ENCODE data around the gene ZFR2.

ZFR2 gene

DNA sequence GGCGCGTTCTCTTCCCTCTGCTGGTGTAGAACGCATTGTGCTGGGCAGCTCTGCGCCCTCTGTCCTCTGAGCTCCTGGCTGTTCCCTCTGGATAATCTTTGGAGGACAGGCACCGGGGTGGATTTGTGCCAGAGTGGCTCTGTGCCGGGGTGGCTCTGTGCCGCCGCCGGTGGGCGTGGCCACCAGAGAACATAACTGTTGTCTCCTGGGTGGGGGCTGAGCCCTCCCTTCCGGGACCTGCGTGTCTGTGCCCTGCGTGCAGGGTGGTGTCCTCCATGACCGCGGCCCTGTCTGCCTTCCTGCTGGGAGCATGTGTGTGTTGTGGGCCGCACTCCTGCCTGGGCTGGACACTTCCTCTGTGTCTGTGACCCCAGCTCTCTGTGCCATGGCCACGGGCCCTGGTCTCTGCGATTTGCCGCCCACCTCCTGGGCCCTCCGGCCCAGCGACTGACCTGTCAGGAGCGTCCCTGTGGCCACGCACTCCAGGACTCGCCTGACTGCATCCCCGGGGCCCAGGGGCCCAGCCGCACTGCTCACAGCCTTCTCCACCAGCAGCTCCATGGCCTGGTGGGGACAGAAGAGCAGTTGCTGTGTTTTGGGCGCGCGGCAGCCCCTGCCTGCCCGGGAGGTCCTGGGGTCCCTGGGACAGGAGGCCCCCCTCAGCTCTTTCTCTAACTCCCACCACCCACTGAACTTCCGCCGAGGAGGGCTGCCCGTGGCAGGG is 60.3 kb downstream of the ZFR2 start:
- Histone ChIP-seq H3K4me3 (ENCODE audit: low read length) (no peak overlapping the region), H3K9me3 (replicated peaks; ENCODE audit: low read length) (no peaks in the 10 kb centered on the region), H3K4me1 (ENCODE audit: control insufficient read depth, insufficient read depth, low read length) (no peaks in the 10 kb centered on the region), H3K36me3 (ENCODE audit: insufficient read depth, low read length) (no peaks in the 10 kb centered on the region), H3K4me2 (ENCODE audit: low read length) (no peak overlapping the region), H3K27me3 (ENCODE audit: control insufficient read depth, insufficient read depth, low read length) (peaks cover 12% of the 10 kb centered on the region), H3K9ac (ENCODE audit: low read depth, low read length) (no peak overlapping the region)

- Histone ChIP-seq H3K4me3 (ENCODE audit: low read length) (no peak overlapping the region), H3K36me3 (ENCODE audit: insufficient read depth, low read length) (no peaks in the 10 kb centered on the region), H3K4me2 (ENCODE audit: low read length) (no peak overlapping the region), H3K4me1 (ENCODE audit: control insufficient read depth, insufficient read depth, low read length) (no peaks in the 10 kb centered on the region), H3K9me3 (replicated peaks; ENCODE audit: low read length) (no peaks in the 10 kb centered on the region), H3K27me3 (ENCODE audit: control insufficient read depth, insufficient read depth, low read length) (peaks cover 14% of the 10 kb centered on the region), H3K9ac (ENCODE audit: low read depth, low read length) (no peak overlapping the region)
These were observed 61.1 kb downstream of the ZFR2 start for GRCh38 chr19:3807574-3808354.

GRCh38 chr19:3807131-3807480 is 61.7 kb downstream of the ZFR2 start:
- Histone ChIP-seq H3K4me2 (ENCODE audit: low read length) (no peak overlapping the region), H3K4me1 (ENCODE audit: control insufficient read depth, insufficient read depth, low read length) (no peaks in the 10 kb centered on the region), H3K27me3 (ENCODE audit: control insufficient read depth, insufficient read depth, low read length) (peaks cover 20% of the 10 kb centered on the region), H3K36me3 (ENCODE audit: insufficient read depth, low read length) (no peaks in the 10 kb centered on the region), H3K9ac (ENCODE audit: low read depth, low read length) (no peak overlapping the region), H3K9me3 (replicated peaks; ENCODE audit: low read length) (no peaks in the 10 kb centered on the region), H3K4me3 (ENCODE audit: low read length) (no peak overlapping the region)

DNA sequence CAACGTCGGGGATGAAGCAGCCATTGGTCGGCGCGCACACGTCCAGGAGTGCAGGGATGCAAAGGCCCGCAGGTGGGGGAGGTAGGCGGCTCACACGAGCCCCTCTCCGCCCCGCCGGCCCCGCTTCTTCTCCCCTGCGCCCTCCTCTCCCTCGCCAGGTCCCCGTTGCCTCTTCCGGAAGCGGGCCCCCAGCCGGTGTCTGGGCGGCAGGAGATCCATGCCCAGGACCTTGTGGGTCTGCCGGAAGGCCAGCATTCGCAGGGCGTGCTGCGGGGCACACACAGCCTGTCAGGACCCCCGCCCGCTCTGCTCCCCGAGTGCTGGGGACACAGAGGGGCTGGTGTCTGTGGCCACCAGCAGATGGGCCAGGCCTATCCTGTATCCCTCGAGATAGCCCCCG is 63.0 kb downstream of the ZFR2 start:
- Histone ChIP-seq H3K9ac (ENCODE audit: low read depth, low read length) (no peak overlapping the region), H3K4me1 (ENCODE audit: control insufficient read depth, insufficient read depth, low read length) (peaks cover 7% of the 10 kb centered on the region), H3K27me3 (ENCODE audit: control insufficient read depth, insufficient read depth, low read length) (peaks cover 32% of the 10 kb centered on the region), H3K4me3 (ENCODE audit: low read length) (no peak overlapping the region), H3K9me3 (replicated peaks; ENCODE audit: low read length) (no peaks in the 10 kb centered on the region), H3K36me3 (ENCODE audit: insufficient read depth, low read length) (no peaks in the 10 kb centered on the region), H3K4me2 (ENCODE audit: low read length) (no peak overlapping the region)

- Histone ChIP-seq H3K9ac (ENCODE audit: low read depth, low read length) (no peak overlapping the region), H3K4me2 (ENCODE audit: low read length) (no peak overlapping the region), H3K4me1 (ENCODE audit: control insufficient read depth, insufficient read depth, low read length) (peaks cover 7% of the 10 kb centered on the region), H3K36me3 (ENCODE audit: insufficient read depth, low read length) (no peaks in the 10 kb centered on the region), H3K27me3 (ENCODE audit: control insufficient read depth, insufficient read depth, low read length) (peaks cover 36% of the 10 kb centered on the region), H3K4me3 (ENCODE audit: low read length) (no peak overlapping the region), H3K9me3 (replicated peaks; ENCODE audit: low read length) (no peaks in the 10 kb centered on the region)
These were observed 64.4 kb downstream of the ZFR2 start for GRCh38 chr19:3804429-3804828.

GRCh38 chr19:3803986-3804385 is 64.9 kb downstream of the ZFR2 start:
- Histone ChIP-seq H3K9me3 (replicated peaks; ENCODE audit: low read length) (no peaks in the 10 kb centered on the region), H3K4me3 (ENCODE audit: low read length) (no peak overlapping the region), H3K27me3 (ENCODE audit: control insufficient read depth, insufficient read depth, low read length) (peaks cover 40% of the 10 kb centered on the region), H3K4me2 (ENCODE audit: low read length) (no peak overlapping the region), H3K36me3 (ENCODE audit: insufficient read depth, low read length) (no peaks in the 10 kb centered on the region), H3K9ac (ENCODE audit: low read depth, low read length) (no peak overlapping the region), H3K4me1 (ENCODE audit: control insufficient read depth, insufficient read depth, low read length) (peaks cover 7% of the 10 kb centered on the region)

DNA sequence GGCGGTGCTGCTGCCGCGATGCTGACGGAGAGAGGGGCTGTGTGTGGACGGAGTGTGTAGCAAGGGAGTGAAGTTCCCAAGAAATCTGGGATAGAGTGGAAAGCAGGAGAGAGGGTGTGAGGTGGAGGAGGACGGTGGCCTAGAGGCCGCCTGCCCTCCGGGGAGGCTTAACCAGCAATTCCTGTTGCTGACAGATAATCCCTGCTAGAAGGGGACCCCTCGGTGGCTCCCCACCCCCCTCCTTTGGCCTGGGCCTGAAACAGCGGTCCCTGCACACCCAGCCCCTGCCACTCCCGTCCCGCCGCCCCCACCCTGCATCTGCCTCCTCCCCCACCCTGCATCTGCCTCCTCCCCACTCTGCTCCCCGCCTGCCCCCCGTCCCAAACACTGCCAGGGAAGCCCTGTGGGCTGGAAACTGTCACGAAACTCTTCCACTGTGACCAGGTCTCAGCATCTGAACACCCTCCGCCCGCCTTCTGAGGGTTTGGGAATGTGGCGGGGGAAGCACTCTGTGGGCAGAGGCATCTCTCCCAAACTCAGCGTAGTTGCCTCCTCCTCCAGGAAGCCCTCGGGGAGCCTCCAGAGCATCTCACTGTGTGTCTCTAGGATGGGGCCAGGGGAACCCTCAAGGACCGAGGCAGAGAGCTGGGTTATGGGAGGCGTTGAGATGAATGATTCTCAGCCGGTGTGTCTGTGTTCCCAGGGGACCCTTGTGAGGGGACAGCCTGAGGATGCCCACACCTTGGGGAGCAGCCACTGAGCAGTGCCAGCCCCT is 65.5 kb downstream of the ZFR2 start:
- Histone ChIP-seq H3K36me3 (ENCODE audit: insufficient read depth, low read length) (no peaks in the 10 kb centered on the region), H3K4me3 (ENCODE audit: low read length) (no peak overlapping the region), H3K4me2 (ENCODE audit: low read length) (no peak overlapping the region), H3K9me3 (replicated peaks; ENCODE audit: low read length) (no peaks in the 10 kb centered on the region), H3K9ac (ENCODE audit: low read depth, low read length) (no peak overlapping the region), H3K4me1 (ENCODE audit: control insufficient read depth, insufficient read depth, low read length) (peaks cover 7% of the 10 kb centered on the region), H3K27me3 (ENCODE audit: control insufficient read depth, insufficient read depth, low read length) (peaks cover 41% of the 10 kb centered on the region)

GRCh38 chr19:3801412-3802096 is 67.3 kb downstream of the ZFR2 start:
- Histone ChIP-seq H3K27me3 (ENCODE audit: control insufficient read depth, insufficient read depth, low read length) (peaks cover 45% of the 10 kb centered on the region), H3K36me3 (ENCODE audit: insufficient read depth, low read length) (no peaks in the 10 kb centered on the region), H3K9ac (ENCODE audit: low read depth, low read length) (no peak overlapping the region), H3K4me1 (ENCODE audit: control insufficient read depth, insufficient read depth, low read length) (peaks cover 7% of the 10 kb centered on the region), H3K4me3 (ENCODE audit: low read length) (no peak overlapping the region), H3K9me3 (replicated peaks; ENCODE audit: low read length) (no peaks in the 10 kb centered on the region), H3K4me2 (ENCODE audit: low read length) (peak overlapping the region; percentile 72)

- peaks cover 47% of the 10 kb centered on the region for H3K27me3 ChIP-seq (ENCODE audit: control insufficient read depth, insufficient read depth, low read length)
- H3K36me3 ChIP-seq (ENCODE audit: insufficient read depth, low read length): no peaks in the 10 kb centered on the region
- H3K9me3 ChIP-seq (replicated peaks; ENCODE audit: low read length): no peaks in the 10 kb centered on the region
- H3K4me2 ChIP-seq (ENCODE audit: low read length): peak overlapping the region; percentile 72
- H3K4me1 ChIP-seq (ENCODE audit: control insufficient read depth, insufficient read depth, low read length): peaks cover 7% of the 10 kb centered on the region
- no peak overlapping the region for H3K9ac ChIP-seq (ENCODE audit: low read depth, low read length)
- no peak overlapping the region for H3K4me3 ChIP-seq (ENCODE audit: low read length)
These were observed 67.8 kb downstream of the ZFR2 start for GRCh38 chr19:3800996-3801395.

DNA sequence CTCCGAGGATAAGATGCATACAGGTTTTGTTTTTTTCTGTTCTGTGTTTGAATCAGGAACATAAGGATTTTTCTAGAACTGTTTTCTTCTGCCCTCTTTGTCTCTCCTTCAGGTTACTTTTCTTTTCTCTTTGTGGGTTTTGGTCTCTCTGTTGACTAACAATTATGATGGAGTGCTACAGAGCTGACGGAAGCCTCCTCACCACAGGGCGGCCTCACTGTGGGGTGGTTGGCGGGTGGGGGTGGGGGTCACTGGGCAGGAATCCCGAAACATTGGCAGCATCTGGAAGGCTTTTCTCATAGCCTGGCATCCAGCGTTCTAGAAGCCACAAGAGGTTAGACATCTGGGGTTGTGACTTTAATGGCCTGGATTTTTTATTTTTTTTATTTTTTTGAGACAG is 70.7 kb downstream of the ZFR2 start:
- Histone ChIP-seq H3K9ac (ENCODE audit: low read depth, low read length) (no peak overlapping the region), H3K9me3 (replicated peaks; ENCODE audit: low read length) (no peaks in the 10 kb centered on the region), H3K4me3 (ENCODE audit: low read length) (no peak overlapping the region), H3K4me2 (ENCODE audit: low read length) (no peak overlapping the region), H3K36me3 (ENCODE audit: insufficient read depth, low read length) (no peaks in the 10 kb centered on the region), H3K27me3 (ENCODE audit: control insufficient read depth, insufficient read depth, low read length) (peaks cover 36% of the 10 kb centered on the region), H3K4me1 (ENCODE audit: control insufficient read depth, insufficient read depth, low read length) (peaks cover 7% of the 10 kb centered on the region)

DNA sequence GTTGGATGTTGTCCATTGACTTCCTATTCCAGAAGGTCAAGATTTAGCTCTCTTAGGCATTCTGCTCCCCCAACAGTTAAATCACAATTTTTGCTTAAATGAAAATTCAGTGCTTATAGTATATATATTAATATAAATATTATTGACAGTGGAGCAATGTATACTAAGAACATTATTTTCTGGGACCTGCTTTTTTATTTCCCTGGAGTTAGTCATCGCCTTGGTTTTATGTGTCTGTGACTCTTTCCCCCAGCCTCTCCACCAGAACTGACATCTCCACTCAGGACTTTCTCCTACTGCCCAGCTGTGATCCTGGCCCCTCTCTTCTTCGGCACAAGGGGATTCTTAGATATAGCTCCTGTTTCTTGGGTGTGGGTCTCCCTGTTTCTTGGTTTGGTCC is 72.5 kb downstream of the ZFR2 start:
- Histone ChIP-seq H3K27me3 (ENCODE audit: control insufficient read depth, insufficient read depth, low read length) (peaks cover 23% of the 10 kb centered on the region), H3K36me3 (ENCODE audit: insufficient read depth, low read length) (no peaks in the 10 kb centered on the region), H3K9ac (ENCODE audit: low read depth, low read length) (no peak overlapping the region), H3K4me2 (ENCODE audit: low read length) (no peak overlapping the region), H3K9me3 (replicated peaks; ENCODE audit: low read length) (no peaks in the 10 kb centered on the region), H3K4me3 (ENCODE audit: low read length) (no peak overlapping the region), H3K4me1 (ENCODE audit: control insufficient read depth, insufficient read depth, low read length) (peaks cover 4% of the 10 kb centered on the region)
